Erythroblast (primary cell): ENCODE results near the gene PRUNE2.

Experiments used
- GATA1 ChIP-seq: IDR thresholded peaks from 2 replicates; pipeline ENCODE4 v1.6.1; 2011; ENCODE audit warnings: low read depth, mild to moderate bottlenecking, control low read depth, low read length, moderate library complexity
- POLR2A ChIP-seq: IDR thresholded peaks from 2 replicates; pipeline ENCODE4 v1.6.1; 2011; ENCODE audit warnings: mild to moderate bottlenecking, low read length

GRCh38 chr9:76692458-76693129, 213.3 kb downstream of the PRUNE2 start:
- TF ChIP-seq POLR2A (no peak), GATA1 (no peak)
